ENCODE data around the gene RBM15.

DNA sequence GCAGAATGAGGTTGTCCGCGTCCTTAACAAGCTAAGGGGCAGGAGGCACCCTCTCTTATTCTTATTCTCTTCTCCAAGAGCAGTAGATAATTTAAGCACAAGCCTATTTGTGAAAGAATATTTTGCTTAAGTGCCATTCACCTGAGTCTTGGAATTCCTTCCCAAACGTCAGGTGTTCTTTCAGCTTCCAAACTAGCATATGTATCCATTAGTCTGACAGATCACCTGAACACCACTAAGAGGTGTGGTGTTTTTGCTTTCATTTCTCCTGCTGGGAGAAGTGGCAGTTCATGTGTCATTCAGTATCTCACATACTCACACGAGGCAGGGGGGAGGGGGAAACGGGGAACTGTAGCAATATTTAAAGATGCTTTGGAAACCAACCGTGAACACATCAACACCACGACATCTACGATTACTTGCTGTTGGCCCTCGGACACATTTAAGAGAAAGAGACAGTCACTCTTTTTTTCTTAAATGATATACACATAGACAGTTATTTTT is 45.5 kb upstream of the RBM15 start:
- TF ChIP-seq, protein P1, sequence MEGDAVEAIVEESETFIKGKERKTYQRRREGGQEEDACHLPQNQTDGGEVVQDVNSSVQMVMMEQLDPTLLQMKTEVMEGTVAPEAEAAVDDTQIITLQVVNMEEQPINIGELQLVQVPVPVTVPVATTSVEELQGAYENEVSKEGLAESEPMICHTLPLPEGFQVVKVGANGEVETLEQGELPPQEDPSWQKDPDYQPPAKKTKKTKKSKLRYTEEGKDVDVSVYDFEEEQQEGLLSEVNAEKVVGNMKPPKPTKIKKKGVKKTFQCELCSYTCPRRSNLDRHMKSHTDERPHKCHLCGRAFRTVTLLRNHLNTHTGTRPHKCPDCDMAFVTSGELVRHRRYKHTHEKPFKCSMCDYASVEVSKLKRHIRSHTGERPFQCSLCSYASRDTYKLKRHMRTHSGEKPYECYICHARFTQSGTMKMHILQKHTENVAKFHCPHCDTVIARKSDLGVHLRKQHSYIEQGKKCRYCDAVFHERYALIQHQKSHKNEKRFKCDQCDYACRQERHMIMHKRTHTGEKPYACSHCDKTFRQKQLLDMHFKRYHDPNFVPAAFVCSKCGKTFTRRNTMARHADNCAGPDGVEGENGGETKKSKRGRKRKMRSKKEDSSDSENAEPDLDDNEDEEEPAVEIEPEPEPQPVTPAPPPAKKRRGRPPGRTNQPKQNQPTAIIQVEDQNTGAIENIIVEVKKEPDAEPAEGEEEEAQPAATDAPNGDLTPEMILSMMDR (IDR thresholded peaks at IDR 0.05): no peak
- no peak for TF ChIP-seq POLR2A (IDR thresholded peaks at IDR 0.05)
